SU-DHL-6 (cell line): ENCODE results near the gene SPATA33.

Source experiments
- H2AFZ ChIP-seq: fragments of 200-600 bp; sonication (generic); 2 replicates; pipeline ENCODE4 v1.6.1; 2014; ENCODE audit warnings: low read depth, mild to moderate bottlenecking, moderate library complexity, mixed read lengths, antibody characterized with exemption, low read length; ENCODE audit not compliant: severe bottlenecking
- H3F3A ChIP-seq: fragments of 200-600 bp; shearing (Covaris generic); 2 replicates; pipeline ENCODE4 v1.6.0; 2016; ENCODE audit warnings: antibody characterized with exemption, mild to moderate bottlenecking; ENCODE audit not compliant: insufficient read depth
- H3K27ac ChIP-seq: fragments of 200-600 bp; sonication (generic); 2 replicates; pipeline ENCODE4 v1.5.1; 2016; ENCODE audit warnings: low read depth, mild to moderate bottlenecking, low read length, moderate library complexity, mixed read lengths
- H3K27me3 ChIP-seq: fragments of 200-600 bp; sonication (generic), shearing (Covaris generic); 2 replicates; pipeline ENCODE4 v1.6.0; 2014; ENCODE audit warnings: mild to moderate bottlenecking, low read length
- H3K36me3 ChIP-seq: fragments of 200-600 bp; sonication (generic); 2 replicates; pipeline ENCODE4 v1.6.1; 2014; ENCODE audit warnings: mild to moderate bottlenecking, low read length, mixed read lengths
- H3K4me2 ChIP-seq: fragments of 300-600, 200-600 bp; shearing (Covaris generic), sonication (generic); 2 replicates; pipeline ENCODE4 v1.6.0; 2014; ENCODE audit warnings: low read length, low read depth, mild to moderate bottlenecking; ENCODE audit not compliant: poor library complexity, severe bottlenecking
- H3K4me3 ChIP-seq: fragments of 200-600 bp; sonication (generic); 2 replicates; pipeline ENCODE4 v1.5.1; 2014; ENCODE audit warnings: antibody characterized with exemption, low read length, mild to moderate bottlenecking, mixed read lengths; ENCODE audit not compliant: insufficient read depth, poor library complexity, severe bottlenecking
- H3K79me2 ChIP-seq: fragments of 200-600 bp; sonication (generic); 2 replicates; pipeline ENCODE4 v1.6.1; 2014; ENCODE audit warnings: mild to moderate bottlenecking, low read length, moderate library complexity; ENCODE audit not compliant: insufficient read depth
- H3K9ac ChIP-seq: fragments of 200-600 bp; sonication (generic); 2 replicates; pipeline ENCODE4 v1.7.0; 2014; ENCODE audit warnings: mild to moderate bottlenecking, low read length
- H3K9me2 ChIP-seq: fragments of 200-600 bp; sonication (generic); replicated peaks from 2 replicates; pipeline ENCODE4 v1.6.1; 2014; ENCODE audit warnings: low read length; ENCODE audit not compliant: insufficient read depth
- H3K9me3 ChIP-seq: fragments of 200-600 bp; sonication (generic); 2 replicates; pipeline ENCODE4 v1.6.1; 2014; ENCODE audit warnings: low read length, mixed read lengths; ENCODE audit not compliant: insufficient read depth
- H4K20me1 ChIP-seq: fragments of 200-600 bp; sonication (generic); 2 replicates; pipeline ENCODE4 v1.6.1; 2014; ENCODE audit warnings: low read depth, mild to moderate bottlenecking, antibody characterized with exemption, low read length, moderate library complexity, mixed read lengths
- EZH2phosphoT487 ChIP-seq: fragments of 200-600 bp; sonication (generic), shearing (Covaris generic); conservative IDR thresholded peaks from 2 replicates; pipeline ENCODE4 v1.6.1; 2018; ENCODE audit warnings: mild to moderate bottlenecking, antibody characterized with exemption, low read length, moderate library complexity, mixed read lengths
- TF ChIP-seq, protein P1 (sequence below): fragments of 200-600 bp; sonication (generic); IDR thresholded peaks from one replicate; pipeline ENCODE4 v1.5.1; 2017; ENCODE audit warnings: antibody characterized with exemption, mild to moderate bottlenecking, low read length, moderate library complexity; ENCODE audit not compliant: insufficient read depth, poor library complexity, severe bottlenecking

Gene SPATA33

GRCh38 chr16:89708481-89708931 is 50.9 kb downstream of the SPATA33 start:
- Histone ChIP-seq H4K20me1 (no peaks in the 10 kb centered on the region), H3K4me2 (no peak overlapping the region)
- TF ChIP-seq EZH2phosphoT487, result no peak
- TF ChIP-seq, protein P1, sequence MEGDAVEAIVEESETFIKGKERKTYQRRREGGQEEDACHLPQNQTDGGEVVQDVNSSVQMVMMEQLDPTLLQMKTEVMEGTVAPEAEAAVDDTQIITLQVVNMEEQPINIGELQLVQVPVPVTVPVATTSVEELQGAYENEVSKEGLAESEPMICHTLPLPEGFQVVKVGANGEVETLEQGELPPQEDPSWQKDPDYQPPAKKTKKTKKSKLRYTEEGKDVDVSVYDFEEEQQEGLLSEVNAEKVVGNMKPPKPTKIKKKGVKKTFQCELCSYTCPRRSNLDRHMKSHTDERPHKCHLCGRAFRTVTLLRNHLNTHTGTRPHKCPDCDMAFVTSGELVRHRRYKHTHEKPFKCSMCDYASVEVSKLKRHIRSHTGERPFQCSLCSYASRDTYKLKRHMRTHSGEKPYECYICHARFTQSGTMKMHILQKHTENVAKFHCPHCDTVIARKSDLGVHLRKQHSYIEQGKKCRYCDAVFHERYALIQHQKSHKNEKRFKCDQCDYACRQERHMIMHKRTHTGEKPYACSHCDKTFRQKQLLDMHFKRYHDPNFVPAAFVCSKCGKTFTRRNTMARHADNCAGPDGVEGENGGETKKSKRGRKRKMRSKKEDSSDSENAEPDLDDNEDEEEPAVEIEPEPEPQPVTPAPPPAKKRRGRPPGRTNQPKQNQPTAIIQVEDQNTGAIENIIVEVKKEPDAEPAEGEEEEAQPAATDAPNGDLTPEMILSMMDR, result no peak

GRCh38 chr16:89709166-89709565 is 51.5 kb downstream of the SPATA33 start:
- no peak overlapping the region for H3K9ac ChIP-seq
- H3K9me3 ChIP-seq, result no peaks in the 10 kb centered on the region
- H3K27ac ChIP-seq, result no peak overlapping the region
- no peak for TF ChIP-seq EZH2phosphoT487
- TF ChIP-seq, protein P1, result no peak
- H4K20me1 ChIP-seq, result no peaks in the 10 kb centered on the region
- no peak overlapping the region for H2AFZ ChIP-seq
- no peaks in the 10 kb centered on the region for H3F3A ChIP-seq
- H3K9me2 ChIP-seq, result no peaks in the 10 kb centered on the region
- H3K4me3 ChIP-seq, result no peak overlapping the region
- H3K4me2 ChIP-seq, result no peak overlapping the region
- H3K79me2 ChIP-seq, result no peaks in the 10 kb centered on the region; the same call in 1 of the 2 replicates
- no peaks in the 10 kb centered on the region for H3K27me3 ChIP-seq
- no peaks in the 10 kb centered on the region for H3K36me3 ChIP-seq

More at GRCh38 chr16:89708481-89708931, 50.9 kb downstream of the SPATA33 start:
- no peaks in the 10 kb centered on the region for H3K9me3 ChIP-seq
- no peaks in the 10 kb centered on the region for H3K27me3 ChIP-seq
- H2AFZ ChIP-seq, result no peak overlapping the region
- no peak overlapping the region for H3K9ac ChIP-seq
- no peak overlapping the region for H3K27ac ChIP-seq
- no peaks in the 10 kb centered on the region for H3K9me2 ChIP-seq
- H3K4me3 ChIP-seq, result no peak overlapping the region
- no peaks in the 10 kb centered on the region; the same call in 1 of the 2 replicates for H3K79me2 ChIP-seq
- H3F3A ChIP-seq, result no peaks in the 10 kb centered on the region
- H3K36me3 ChIP-seq, result no peaks in the 10 kb centered on the region

DNA sequence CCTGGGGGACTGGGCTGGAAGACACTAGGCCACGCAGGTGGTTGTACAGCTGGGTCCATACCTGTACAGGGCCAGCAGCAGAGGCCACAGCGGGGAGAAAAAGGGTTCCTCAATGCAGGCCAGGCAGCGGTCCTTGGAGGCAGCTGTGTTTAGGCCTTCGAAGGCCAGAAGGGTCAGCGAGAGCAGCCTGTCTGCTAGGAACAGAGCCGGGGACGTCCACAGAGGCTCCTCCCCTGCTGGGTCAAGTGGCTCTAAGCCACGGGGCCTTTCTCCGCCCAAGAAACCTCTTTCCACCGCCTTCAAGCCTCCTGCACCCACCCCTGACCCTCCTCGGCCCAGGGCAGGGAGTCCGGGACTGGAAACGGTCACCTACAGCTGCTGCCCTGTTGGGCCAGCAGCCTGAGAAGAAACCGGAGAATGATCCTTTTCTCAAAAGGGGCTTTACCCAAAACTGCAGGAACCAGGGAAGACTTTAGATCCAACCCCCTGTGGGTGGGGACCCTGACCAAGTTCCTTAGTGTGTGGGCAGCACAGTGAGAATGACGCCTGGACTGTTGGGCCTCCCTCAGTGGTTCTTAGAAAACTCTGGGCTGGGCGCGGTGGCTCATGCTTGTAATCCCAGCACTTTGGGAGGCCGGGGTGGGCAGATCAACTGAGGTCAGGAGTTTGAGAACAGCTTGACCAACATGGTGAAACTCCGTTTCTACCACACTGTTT is 52.2 kb downstream of the SPATA33 start:
- Histone ChIP-seq H3K79me2 (no peaks in the 10 kb centered on the region; the same call in 1 of the 2 replicates), H3K27me3 (no peaks in the 10 kb centered on the region), H3K9me3 (no peaks in the 10 kb centered on the region), H2AFZ (no peak overlapping the region), H3K4me3 (no peak overlapping the region), H3K9ac (no peak overlapping the region), H3K9me2 (no peaks in the 10 kb centered on the region), H3K4me2 (no peak overlapping the region), H3F3A (no peaks in the 10 kb centered on the region), H3K27ac (no peak overlapping the region), H3K36me3 (no peaks in the 10 kb centered on the region), H4K20me1 (no peaks in the 10 kb centered on the region)
- TF ChIP-seq, protein P1, result no peak
- no peak for TF ChIP-seq EZH2phosphoT487
